ENCODE measurements around the gene CLDN24.
A peak's percentile ranks its signal among the peaks of the same experiment; 100 is the strongest.
"Not testable (repeated sequence)": the region's sequence is repeated elsewhere in the genome, so short reads cannot be mapped to it uniquely, and the experiment has no call there.

The CLDN24 gene

GRCh38 chr4:183345261-183345660 is 23.0 kb upstream of the CLDN24 start:
- DNase-seq = no peak

- no peak for DNase-seq
These were observed 22.5 kb upstream of the CLDN24 start for GRCh38 chr4:183344523-183345255.

- DNase-seq = no peak
These were observed 21.5 kb upstream of the CLDN24 start for GRCh38 chr4:183343730-183344129.

GRCh38 chr4:183342541-183343533 is 20.6 kb upstream of the CLDN24 start:
- peak; percentile 2 for DNase-seq

- no peak for DNase-seq
These were observed 15.6 kb upstream of the CLDN24 start for GRCh38 chr4:183337833-183338232.

GRCh38 chr4:183337349-183337748 is 15.1 kb upstream of the CLDN24 start:
- DNase-seq = no peak

GRCh38 chr4:183335369-183335940 is 13.2 kb upstream of the CLDN24 start:
- DNase-seq = no peak

- DNase-seq = peak; percentile 4
These were observed 11.8 kb upstream of the CLDN24 start for GRCh38 chr4:183333983-183334382.

GRCh38 chr4:183333202-183333601 is 11.0 kb upstream of the CLDN24 start:
- DNase-seq = no peak

GRCh38 chr4:183332447-183332846 is 10.2 kb upstream of the CLDN24 start:
- no peak for DNase-seq

- no peak for DNase-seq
These were observed 8.6 kb upstream of the CLDN24 start for GRCh38 chr4:183330841-183331240.

GRCh38 chr4:183329954-183330742 is 7.9 kb upstream of the CLDN24 start:
- DNase-seq = no peak

GRCh38 chr4:183329244-183329643 is 7.0 kb upstream of the CLDN24 start:
- DNase-seq = no peak

GRCh38 chr4:183328832-183329231 is 6.6 kb upstream of the CLDN24 start:
- no peak for DNase-seq

- DNase-seq = no peak
These were observed 5.6 kb upstream of the CLDN24 start for GRCh38 chr4:183327827-183328226.

GRCh38 chr4:183326853-183327252 is 4.6 kb upstream of the CLDN24 start:
- no peak for DNase-seq

GRCh38 chr4:183326387-183326786 is 4.2 kb upstream of the CLDN24 start:
- DNase-seq = not testable (repeated sequence)

GRCh38 chr4:183324619-183325018 is 2.4 kb upstream of the CLDN24 start:
- no peak for DNase-seq

- not testable (repeated sequence) for DNase-seq
These were observed 1.8 kb upstream of the CLDN24 start for GRCh38 chr4:183324056-183324455.

- DNase-seq = no peak
These were observed 1.1 kb upstream of the CLDN24 start for GRCh38 chr4:183323295-183323694.

GRCh38 chr4:183321516-183321915 is 710 bp downstream of the CLDN24 start:
- no peak for DNase-seq

- no peak for DNase-seq
These were observed 1.1 kb downstream of the CLDN24 start for GRCh38 chr4:183321079-183321478.
